ENCODE results near the gene CMKLR1.

The CMKLR1 gene

DNA sequence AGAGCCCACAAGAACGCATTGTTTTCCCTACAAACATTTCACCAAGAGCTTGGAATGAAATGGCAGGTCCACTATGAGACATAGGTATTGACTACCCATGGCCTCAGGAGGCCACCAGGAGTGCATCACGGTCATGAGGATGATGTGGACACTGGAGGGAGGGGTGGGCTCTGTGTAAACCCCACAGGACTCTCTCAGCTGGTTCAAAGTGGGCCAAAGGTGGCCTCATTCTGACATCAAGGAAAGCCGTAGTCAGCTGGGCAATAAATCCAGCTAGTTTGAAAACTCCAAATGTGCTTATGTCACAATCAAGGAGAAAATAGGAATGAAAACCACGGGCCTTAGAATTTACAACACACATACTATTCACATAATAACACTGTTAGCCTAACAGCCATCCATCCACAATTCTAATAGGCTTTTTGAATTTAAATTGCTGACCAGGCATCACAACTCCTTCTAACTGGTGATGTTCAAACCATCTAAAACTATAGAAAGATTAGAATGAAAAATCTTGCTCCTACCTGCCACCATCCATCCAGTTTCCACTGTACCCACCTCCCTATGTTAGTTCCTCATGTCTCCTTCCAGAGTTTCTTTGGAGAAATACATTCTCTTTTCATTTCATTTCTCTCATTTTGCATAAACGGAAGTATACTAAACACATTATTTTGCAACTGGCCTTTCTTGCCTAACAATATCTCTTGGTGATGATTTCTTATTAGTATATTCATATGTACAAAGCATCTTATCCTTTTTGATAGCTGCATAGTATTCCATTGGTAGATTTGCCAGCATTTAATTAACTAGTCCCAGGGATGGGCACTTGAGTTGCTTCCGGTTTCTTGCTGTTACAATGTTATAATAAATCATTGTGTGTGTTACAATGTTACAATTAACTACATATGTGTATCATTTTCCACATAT is 21.5 kb downstream of the CMKLR1 start:
- in situ Hi-C loops (cut with HindIII; ENCODE audit: low sequenced_read_pairs) = no loop called here

DNA sequence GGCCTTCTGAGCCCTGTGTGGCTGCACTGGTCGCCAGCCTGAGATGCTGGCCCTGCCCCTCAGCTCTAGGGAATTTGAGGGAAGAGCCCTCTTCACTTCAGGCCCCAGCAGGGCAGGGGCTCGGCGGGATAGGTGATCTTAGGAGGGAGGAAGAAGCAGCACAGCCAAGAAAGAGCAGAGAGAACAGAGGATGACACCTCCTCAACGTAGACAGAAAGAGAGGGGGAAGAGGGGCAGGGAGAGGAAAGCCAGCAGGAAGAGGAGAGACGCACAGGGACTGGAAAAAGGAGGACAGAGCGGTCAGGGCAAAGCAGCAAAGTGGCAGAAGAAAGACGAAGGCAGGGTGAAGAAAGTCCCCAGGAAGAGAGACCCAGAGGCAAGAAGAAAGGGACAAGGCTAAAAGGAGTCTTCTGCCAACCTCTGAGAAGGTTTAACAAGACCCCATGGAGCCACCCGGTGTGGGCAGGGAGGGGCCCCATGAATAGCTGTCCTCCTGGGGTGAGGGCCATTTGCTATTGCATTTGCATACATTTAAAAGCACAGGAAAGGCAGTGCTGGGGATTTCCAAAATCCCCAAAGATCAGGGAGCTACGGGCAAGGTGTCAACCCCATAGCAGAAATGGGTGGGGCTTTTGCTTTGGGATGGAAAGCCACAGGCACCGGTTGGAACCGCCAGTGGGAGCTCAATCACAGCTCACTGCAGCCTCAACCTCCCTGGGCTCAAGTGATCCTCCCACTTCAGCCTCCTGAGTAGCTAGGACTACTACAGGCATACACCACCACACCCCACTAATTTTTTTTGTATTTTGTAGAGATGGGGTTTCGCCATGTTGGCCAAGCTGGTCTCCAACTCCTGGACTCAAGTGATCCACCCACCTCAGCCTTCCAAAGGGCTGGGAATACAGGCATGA is 22.7 kb downstream of the CMKLR1 start:
- in situ Hi-C loops (cut with HindIII; ENCODE audit: low sequenced_read_pairs) = no loop called here

DNA sequence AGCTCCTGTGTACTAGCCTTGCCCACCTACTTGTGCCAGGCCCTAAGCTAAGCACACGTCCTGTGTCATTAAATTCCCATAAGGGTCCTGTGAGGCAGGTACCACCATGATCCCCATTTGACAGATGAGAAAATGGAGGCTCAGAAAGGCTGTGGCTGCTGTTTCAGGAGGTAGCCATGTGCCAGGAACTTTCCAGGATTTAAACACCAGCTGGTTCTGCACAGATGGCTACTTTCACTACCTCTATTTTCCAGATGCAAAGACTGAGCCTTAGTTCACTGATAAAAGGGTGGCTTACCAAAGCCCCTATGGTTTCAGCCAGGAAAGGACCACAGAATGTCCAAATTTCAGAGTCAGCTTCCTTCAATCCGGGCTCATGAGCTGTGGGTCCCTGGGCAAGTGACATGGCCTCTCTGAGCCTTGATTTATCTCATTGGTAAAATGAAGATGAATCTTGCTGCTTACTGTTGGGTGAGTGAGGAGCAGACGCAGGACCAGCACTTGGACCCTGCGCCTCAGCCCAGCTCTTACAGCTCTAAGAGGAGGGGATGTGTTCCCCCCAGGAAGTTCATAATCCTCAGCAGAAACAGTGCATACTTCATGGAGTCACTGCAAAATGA is 23.5 kb downstream of the CMKLR1 start:
- in situ Hi-C loops (cut with HindIII; ENCODE audit: low sequenced_read_pairs) = no loop called here

DNA sequence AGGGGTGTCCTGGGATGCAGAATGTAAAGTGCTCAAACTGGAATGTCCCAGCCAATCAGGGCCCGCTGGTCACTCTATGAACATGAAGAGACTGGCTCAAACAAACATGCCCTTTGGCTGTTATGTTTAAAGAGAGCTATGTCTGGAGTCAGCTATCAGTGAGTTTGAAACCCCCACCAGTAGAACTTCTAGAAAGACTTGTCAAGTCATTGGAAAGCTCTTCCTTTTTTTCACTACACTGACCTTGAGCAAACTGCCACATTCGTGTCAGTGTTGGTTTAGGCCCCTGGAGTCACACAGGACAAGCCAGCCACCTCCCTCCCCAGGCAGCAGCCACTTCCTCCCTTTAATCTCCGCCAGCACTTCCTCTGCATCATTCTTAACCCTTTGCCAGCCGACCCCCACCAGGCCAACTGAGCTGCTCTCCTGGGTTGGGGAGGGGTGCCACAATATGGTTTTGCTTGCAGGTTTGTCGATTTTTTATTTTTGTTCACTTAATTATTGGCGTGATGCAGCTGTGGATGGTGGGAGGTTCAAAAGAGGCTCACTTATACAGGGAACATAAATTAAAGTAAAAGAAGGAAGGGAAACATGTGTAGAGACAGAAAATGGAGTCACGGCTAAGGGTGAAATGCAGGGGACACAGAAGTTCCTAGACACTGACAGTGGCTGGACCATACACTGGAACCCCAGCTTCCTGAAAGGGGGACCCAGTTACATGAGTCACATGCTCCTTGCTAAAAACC is 25.3 kb downstream of the CMKLR1 start:
- in situ Hi-C loops (cut with HindIII; ENCODE audit: low sequenced_read_pairs) = no loop called here

DNA sequence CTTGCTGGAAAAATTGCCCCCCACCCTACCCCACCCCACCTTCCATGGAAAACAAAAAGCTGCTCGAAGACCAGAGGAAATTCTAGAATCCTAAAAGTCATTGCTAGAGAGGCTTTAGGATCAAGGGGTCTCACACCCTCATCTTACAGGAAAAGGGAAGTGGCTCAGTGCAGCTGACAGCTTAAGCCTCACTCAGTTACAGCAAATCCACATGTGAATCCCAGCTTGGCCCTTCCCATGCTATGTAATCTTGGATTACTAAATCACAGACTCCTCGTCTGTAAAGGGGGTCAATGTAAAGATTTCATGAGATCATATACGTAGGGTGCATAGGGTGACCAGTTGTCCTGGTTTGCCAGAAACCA is 25.9 kb downstream of the CMKLR1 start:
- in situ Hi-C loops (cut with HindIII; ENCODE audit: low sequenced_read_pairs) = no loop called here

DNA sequence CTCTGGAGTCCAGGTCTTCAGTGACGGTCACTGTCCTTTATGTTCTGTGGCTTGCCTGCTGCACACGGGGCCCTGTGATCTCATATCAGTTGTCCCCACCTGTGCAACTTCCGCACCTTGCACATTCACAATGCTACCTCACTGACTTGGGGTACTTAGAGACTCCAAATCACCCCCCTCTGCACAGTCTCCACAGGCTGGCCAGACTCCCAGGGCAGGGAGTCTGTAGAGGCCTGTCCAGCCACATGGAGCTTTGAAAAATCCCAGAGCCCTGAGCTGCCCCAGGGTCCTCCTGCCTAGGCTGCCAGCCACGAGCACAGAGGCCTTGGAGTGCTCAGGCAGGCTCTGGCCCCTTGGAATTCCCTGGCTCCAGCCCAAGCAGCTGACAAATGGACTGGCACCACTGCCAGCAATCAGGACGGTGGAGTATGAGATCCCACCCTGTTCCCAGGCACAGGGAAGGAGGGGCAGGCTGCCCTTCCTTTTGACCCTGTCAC is 26.4 kb downstream of the CMKLR1 start:
- in situ Hi-C loops (cut with HindIII; ENCODE audit: low sequenced_read_pairs) = no loop called here

DNA sequence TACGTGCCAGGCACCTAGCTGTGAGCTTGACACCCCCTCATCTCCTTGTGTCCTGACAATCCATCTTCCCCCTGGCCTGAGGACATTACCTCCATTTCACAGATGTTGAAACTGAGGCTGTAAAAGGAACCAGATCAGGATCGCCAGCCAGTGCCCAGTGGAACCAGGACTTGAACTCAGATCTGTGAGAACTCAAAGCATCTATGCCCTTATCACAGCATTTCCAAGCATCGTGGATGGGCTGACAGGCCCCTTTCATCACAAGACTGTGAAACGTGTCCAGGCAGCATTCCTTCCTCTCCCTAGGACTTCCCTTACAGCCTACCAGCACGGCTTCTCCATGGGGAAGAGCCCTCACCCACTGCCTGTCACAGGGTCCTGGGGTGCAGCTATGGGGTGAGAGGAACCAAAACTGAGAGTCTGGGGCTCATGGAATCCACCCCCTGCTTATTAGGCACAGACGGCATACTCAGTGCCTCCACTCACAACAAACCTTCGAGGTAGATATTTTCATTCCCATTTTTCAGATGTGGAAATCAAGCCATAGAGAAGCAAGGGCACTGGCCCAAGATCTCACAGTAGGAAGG is 26.9 kb downstream of the CMKLR1 start:
- in situ Hi-C loops (cut with HindIII; ENCODE audit: low sequenced_read_pairs) = no loop called here

DNA sequence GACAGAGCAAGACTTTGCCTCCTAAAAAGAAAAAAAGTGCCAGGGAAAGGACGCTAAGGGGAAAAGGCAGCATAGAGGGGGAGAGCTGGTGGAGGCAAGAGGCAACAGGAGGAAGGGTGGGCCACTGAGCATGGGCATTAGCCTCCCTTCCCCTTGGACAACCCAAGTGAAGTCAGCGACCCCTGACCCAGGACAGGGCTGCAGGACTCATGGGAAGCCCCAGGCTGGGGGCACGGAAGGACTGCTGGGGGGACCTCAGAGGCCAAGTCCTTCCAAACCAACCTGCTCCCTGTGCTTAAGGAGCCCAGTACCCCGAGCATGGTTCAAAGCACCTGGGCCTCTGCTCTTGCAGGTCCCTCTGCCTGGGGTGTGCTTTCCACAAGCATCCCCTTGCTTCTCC is 27.5 kb downstream of the CMKLR1 start:
- in situ Hi-C loops (cut with HindIII; ENCODE audit: low sequenced_read_pairs) = no loop called here

DNA sequence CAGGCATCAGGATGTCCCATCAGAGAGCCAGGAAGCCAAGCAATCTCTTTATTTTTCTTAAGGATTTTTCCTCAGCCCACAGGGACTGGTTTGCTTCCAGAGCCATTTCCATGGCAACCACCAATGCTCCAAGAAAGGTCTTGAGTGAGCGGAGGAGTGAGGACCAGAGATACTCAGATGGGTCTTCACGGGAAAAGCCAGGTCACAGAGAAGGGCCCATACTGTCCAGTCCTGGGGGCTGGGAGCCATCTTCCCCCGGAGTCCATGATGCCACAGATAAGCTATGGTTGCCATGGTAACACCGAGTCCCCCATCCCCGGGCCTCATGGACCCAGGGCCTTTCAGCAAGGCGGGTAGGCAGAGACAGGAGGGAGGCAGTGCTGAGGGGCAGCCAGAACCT is 28.6 kb downstream of the CMKLR1 start:
- in situ Hi-C loops (cut with HindIII; ENCODE audit: low sequenced_read_pairs) = no loop called here

DNA sequence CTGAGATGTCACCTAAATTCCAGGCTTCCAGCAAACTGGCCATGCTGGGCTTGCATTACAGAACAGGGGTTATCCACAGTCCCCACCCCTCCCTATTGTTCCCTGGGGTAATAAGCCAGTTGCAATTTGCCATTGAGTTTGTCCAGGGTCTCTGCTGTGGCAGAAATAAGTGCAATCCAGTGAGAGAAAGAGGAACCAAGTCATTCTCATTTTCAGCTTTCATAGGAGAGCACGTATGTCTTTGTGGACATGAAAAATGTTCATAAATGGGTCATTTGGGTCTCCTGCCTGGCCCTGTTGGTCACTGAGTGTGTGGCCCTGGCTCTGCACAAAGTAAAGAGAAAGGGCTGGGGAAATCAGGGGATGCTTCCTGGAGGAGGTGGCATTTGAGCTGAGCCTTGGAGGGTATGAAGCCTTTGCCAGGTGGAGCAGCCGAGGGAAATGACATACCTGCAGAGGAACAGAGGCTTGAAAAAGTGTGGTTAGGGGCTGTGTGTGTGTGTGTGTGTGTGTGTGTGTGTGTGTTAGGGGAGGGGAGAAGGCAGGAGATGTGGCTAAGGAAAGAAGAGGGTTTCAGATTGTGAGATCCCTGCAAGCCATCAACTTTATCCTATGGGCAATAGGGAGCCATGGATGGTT is 29.3 kb downstream of the CMKLR1 start:
- in situ Hi-C loops (cut with HindIII; ENCODE audit: low sequenced_read_pairs) = no loop called here

DNA sequence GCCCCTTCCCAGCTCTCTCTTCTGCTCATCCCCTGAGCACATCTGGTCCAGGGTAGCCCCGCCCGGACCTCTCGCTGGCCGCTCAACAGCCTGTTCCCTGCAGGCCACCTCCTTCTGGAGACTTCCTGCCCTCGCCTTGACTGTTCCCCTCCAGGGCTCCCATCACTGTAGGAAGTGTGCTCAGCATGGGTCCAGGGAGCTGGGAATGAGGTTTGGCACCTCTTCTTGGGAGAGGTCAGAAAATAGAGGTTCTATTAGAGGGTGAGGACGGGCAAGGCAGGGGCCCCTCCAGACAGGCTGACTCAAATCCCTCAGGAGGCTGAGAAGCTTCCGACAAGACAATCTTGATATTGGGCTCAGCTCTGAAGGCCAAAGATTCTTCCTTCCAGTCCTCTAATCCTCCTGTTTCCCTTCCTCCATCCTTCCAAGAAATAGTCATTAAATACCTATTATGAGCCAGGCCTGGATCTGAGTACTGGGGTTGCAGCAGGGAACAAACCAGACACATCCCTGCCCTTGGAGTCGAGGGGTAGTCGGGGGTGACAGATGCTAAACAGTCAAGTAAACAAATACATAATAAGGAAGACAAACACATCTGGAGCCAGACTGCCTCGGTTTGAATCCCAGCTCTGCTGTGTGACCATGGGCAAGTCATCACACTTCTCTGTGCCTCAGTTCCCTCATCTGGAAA is 30.6 kb downstream of the CMKLR1 start:
- in situ Hi-C loops (cut with HindIII; ENCODE audit: low sequenced_read_pairs) = no loop called here

DNA sequence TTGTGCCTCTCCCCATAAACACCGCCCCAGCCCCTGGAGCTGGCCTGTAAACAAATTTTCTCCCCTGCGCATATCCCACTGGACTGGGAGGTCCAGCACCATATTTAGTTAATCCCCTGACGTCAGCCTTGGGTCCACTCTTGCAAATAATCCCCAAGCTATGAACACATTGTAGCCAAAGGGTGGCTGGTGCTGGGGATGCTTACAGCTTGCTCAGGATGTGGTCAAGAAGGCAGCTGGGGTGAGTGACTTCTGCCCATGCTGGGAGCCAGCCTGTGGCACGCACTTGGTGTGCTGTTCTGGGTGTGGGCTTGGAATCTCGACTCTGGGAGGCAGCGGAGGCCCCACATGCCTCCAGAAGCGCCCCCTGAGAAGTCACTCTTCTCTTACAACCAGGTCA is 32.1 kb downstream of the CMKLR1 start:
- in situ Hi-C loops (cut with HindIII; ENCODE audit: low sequenced_read_pairs) = no loop called here

DNA sequence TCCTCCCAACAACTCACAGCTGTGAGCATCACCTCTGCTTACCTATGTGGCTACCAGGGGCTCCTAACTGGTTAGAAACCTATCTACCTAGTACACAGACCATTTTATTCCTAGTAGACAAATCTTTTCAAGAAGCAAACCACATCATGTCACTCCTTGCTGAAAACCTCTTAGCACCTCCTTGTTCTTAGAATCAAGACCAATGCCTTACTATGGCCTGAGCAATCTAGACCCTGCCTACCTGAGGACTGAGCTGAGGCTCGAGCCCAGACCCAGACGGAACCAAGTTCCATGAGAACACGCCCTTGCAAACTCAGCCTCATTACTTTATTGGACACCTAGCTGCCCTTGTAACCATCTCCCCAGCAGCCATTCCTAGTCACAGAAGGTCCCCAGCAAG is 32.6 kb downstream of the CMKLR1 start:
- in situ Hi-C loops (cut with HindIII; ENCODE audit: low sequenced_read_pairs) = no loop called here

DNA sequence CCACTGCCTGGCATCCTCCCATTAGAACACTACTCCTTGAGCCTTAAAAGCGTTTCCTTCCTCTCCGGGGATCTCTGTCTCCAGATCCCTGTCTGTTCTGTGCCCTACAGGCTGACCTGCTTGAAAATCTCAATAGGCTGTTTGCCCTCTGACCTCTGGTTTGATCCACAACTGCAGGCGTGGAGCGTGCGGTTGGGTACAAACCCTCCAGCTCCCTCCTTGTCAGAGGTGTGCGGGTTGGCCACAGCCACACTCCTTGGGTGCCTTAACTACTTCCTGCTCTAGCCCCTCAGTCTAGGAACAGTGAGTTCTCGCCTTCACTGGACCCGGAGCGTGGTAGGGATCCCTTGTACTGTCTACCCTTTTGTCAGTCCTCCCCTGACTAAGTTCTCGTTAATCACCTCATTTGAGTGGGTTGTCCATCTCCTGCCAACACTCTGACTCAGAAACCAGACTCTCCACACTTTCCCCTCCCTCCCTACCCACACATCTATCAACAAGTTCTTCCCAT is 33.1 kb downstream of the CMKLR1 start:
- in situ Hi-C loops (cut with HindIII; ENCODE audit: low sequenced_read_pairs) = no loop called here

DNA sequence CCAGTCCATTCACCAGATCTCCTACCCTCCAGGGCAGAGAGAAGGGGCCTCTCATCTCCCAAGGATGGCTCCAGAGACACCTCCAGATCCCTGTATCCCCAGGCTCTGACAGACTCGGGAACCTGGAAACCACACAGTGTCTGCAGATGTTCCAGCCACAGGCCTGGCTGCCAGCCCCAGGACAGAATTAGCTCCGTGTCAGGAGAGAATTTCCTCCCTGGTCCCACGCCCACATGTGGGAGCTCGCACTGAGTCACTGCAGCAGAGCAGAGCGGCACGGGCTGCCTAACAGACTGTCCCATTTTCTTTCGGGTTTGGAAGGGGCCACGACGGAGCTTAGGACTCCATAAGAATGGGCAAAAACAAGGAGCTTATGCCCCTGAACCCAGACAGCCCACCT is 33.6 kb downstream of the CMKLR1 start:
- in situ Hi-C loops (cut with HindIII; ENCODE audit: low sequenced_read_pairs) = no loop called here

DNA sequence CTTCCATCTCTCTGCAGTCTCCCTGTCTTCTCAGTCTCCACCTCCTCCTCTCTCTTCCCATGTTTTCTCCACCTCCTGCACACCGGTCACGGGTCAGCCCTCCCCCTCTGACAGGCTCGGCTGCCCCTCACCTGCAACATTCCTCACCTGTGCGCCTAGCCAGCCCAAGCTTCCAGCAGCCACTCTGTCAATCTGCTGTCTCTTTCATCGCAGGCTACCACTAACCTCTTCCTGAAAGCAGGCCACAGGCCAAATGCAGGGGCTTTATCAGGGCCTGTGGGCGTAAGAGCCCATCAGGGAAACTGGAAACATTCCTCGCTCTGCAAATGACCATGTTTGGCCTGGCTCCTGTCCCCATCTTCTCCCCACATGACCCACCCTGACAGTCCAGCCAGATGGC is 34.5 kb downstream of the CMKLR1 start:
- in situ Hi-C loops (cut with HindIII; ENCODE audit: low sequenced_read_pairs) = no loop called here

DNA sequence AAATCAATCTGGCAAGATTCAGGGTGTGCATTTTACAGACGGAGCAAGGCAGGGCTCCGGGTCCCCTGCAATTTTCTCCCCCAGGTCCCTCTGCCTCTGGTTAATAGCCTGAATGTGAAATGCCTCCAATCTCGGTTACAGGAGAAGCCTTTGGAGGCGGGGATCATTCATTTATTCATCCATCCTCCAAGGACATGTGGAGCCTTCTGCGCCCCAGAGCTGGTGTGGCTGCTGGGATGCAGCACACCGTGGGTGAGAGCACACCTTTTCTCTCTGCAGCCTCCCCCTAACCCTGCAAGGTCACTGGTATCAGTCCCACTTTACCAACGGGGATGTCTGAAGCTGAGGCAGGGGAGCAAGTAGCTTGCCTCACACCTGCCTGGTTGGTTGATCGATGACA is 35.4 kb downstream of the CMKLR1 start:
- in situ Hi-C loops (cut with HindIII; ENCODE audit: low sequenced_read_pairs) = no loop called here

DNA sequence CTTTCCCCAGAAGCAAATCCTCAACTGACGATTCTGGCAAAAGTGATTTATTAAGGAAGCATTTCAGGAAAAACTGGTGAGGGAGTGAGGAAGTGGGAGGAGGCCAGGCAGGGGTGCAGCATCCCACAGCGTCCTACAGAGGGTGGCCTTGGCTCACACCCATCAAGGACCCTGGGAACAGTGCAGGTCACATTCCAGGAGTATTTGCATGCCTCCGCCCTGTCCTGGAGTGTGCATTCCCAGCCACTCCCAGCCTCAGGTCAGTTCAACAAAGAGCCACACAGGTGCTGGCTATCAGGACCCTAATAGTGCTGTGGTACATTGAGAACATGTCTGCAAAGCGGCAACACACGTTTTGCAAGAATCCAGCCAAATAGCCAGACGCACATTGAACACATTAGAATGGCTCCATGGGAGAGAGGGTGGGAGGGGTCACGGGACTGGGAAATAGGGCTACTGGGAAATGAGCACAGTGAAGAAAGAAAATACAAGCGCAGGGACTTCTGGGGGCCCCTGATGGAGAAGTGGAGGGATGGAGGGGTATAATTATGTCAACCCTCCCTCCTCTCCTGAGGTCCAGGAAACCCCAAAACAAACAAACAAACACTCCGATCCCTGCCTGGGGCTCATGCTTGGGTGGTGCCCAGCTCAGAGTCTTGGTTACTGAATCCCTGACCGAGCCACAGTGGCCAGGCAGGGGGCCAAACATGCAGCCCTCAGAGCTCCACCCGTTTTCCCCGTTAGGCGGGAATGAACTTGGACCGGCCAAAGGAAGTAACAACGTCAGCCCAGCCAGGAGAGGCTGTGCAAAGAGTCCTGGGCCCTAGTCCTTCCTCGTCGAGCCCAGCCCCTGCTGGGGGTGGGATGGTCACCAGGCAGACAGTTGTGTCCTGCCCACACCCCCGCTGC is 36.5 kb downstream of the CMKLR1 start:
- in situ Hi-C loops (cut with HindIII; ENCODE audit: low sequenced_read_pairs) = no loop called here

Measured in endothelial cell of hepatic sinusoid (primary cell).